GM21619 (cell line): Measurements from ENCODE around the gene S100P.
"Not testable (repeated sequence)": the region's sequence is repeated elsewhere in the genome, so short reads cannot be mapped to it uniquely, and the experiment has no call there.

Experiments used
- ATAC-seq: cut with Tn5 transposase; IDR thresholded peaks from one replicate; pipeline ENCODE4 v1.9.1; 2021; ENCODE audit not compliant: unreplicated experiment

The S100P gene

DNA sequence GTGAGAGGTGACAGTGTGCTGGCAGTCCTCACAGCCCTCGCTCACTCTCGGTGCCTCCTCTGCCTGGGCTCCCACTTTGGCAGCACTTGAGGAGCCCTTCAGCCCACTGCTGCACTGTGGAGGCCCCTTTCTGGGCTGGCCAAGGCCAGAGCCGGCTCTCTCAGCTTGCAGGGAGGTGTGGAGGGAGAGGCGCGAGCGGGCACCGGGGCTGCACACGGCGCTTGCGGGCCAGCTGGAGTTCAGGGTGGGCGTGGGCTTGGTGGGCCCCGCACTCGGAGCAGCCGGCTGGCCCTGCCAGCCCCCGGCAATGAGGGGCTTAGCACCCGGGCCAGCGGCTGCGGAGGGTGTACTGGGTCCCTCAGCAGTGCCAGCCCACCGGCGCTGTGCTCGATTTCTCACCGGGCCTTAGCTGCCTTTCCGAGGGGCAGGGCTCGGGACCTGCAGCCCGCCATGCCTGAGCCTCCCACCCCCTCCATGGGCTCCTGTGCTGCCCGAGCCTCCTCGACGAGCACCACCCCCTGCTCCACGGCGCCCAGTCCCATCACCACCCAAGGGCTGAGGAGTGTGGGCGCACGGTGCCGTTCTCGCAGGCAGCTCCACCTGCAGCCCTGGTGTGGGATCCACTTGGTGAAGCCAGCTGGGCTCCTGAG is 21.0 kb upstream of the S100P start:
- not testable (repeated sequence) for ATAC-seq

DNA sequence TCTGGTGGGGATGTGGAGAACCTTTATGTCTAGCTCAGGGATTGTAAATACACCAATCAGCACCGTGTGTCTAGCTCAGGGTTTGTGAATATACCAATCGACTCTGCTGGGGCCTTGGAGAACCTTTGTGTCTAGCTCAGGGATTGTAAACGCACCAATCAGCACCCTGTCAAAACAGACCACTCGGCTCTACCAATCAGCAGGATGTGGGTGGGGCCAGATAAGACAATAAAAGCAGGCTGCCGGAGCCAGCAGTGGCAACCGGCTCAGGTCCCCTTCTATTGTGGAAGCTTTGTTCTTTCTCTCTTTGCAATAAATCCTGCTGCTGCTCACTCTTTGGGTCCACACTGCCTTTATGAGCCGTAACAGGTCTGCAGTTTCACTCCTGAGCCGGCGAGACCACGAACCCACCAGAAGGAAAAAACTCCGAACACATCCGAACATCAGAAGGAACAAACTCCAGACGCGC is 20.5 kb upstream of the S100P start:
- ATAC-seq, result not testable (repeated sequence)

DNA sequence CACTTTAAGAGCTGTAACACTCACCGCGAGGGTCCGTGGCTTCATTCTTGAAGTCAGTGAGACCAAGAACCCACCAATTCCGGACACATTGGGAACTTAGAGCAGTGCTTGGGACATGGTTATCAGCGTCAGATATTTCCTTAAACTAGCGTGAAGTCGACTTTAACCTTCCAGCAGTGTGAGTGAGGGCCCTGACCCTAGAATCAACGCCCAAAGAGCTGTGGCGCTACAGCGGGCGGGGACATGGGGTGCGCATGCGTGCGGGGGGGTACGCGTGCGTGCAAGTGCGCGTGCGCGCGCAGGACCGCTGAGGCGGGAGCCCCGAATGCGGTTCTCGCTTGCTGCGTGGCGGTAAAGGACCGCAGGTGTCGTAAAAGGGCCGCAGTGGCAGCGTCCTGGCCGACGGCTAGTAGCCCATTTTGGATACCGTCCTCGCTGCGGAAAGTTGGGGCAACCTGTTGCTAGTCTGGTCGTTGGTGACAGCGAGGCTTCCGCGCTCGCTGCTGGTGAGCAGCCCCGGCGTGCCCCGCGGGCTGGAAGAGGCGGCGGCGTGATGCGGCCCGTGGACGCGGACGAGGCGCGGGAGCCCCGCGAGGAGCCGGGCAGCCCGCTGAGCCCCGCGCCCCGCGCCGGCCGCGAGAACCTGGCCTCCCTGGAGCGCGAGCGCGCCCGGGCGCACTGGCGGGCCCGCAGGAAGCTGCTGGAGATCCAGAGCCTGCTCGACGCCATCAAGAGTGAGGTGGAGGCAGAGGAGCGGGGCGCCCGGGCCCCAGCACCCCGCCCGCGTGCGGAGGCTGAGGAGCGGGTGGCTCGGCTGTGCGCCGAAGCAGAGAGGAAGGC is 19.8 kb upstream of the S100P start:
- peak; percentile 77 for ATAC-seq

- ATAC-seq, result peak; percentile 35
Observed at GRCh38 chr4:6674500-6675149, 19.1 kb upstream of the S100P start.

DNA sequence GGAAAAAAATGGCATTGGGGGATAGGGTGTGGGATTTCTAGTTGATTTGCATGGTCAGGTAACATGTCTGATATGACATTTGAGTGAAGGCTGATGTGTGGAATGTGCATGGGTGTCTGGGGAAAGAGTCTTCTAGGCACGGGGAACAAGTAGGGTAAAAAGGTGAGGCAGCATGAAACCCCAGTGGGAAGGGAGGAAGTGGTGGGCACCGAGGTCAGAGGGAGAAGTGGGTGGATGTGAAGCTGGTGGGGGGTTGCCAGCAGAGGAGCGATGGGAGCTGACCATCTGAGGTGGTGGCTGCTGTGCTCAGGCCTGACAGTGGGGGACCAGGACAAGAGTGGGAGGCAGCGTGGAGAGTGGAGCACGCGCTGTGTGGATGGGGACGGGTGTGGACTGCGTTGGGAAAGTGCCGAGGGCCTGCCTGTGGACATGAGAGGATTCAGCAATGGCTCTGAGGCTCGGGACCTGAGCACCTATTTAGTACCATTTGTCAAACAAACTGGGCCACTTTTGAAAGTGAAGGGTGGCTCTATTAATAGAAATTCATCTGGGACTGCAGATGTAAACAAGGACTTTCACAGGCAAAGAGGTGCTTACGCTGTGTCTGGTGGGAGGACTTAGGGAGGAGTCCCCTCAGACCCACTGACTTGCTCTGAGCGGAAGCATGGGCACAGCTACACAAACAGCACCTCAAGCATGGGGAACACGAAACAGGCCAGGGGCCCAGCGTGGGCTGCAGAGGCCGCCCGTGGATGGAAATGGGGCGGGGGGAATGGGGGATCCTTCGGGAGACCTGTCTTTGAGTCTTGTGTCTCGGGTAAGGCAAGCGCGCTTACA is 16.7 kb upstream of the S100P start:
- ATAC-seq, result no peak

- no peak for ATAC-seq
Observed at GRCh38 chr4:6680372-6681034, 13.2 kb upstream of the S100P start.

DNA sequence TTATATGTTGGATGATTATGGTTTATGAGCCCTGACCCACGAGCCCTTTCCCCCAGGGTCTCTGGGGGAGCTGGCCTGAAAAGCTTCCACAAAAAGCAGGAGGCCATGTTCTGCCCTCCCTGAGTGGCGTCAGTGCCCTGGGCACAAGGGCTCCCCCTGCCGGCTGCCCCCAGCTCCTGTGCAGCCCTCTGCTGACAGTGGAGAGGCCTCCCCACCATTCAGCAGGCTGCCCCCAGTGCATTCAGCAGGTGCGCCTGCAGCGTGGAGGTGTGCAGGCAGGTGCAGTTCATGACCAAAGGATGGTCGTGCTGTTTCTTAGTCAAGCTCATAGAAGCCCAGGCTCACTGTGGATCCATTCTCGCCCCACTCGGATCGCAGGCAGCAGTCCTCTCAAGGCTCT is 12.5 kb upstream of the S100P start:
- ATAC-seq, result no peak

GRCh38 chr4:6682862-6683590 is 10.7 kb upstream of the S100P start:
- ATAC-seq, result no peak

- ATAC-seq, result no peak
Observed at GRCh38 chr4:6684656-6685055, 9.0 kb upstream of the S100P start.

DNA sequence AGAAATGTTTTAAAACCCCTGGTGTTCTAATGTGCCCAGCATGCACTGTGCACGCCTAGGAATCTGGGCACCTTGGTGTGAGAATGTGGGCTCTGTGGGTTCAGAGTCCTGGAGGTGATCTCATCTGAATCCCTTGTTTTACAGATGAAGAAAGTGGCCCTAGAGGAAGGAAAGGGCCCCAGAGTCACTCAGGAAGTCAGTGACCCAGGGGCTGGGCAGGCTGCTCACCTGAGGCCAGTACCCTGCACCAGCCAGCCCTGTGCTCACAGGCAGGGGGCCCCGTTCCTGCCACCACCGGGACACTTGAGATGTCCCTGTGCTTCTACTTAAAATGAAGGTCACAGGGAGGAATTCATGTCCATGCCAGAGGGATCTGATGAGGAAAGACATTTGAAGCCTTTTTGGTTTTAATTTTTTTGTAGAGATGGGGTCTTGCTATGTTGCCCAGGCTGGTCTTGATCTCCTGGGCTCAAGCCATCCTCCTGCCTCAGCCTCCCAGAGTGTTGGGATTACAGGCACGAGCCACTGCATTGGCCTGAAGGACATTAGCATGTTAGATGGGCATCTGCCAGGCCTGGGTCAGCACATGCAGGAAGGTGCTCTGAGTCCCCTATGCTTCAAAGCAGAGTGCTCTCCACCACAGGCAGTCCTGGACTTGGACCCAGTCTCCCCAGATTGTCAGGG is 7.4 kb upstream of the S100P start:
- ATAC-seq, result no peak

DNA sequence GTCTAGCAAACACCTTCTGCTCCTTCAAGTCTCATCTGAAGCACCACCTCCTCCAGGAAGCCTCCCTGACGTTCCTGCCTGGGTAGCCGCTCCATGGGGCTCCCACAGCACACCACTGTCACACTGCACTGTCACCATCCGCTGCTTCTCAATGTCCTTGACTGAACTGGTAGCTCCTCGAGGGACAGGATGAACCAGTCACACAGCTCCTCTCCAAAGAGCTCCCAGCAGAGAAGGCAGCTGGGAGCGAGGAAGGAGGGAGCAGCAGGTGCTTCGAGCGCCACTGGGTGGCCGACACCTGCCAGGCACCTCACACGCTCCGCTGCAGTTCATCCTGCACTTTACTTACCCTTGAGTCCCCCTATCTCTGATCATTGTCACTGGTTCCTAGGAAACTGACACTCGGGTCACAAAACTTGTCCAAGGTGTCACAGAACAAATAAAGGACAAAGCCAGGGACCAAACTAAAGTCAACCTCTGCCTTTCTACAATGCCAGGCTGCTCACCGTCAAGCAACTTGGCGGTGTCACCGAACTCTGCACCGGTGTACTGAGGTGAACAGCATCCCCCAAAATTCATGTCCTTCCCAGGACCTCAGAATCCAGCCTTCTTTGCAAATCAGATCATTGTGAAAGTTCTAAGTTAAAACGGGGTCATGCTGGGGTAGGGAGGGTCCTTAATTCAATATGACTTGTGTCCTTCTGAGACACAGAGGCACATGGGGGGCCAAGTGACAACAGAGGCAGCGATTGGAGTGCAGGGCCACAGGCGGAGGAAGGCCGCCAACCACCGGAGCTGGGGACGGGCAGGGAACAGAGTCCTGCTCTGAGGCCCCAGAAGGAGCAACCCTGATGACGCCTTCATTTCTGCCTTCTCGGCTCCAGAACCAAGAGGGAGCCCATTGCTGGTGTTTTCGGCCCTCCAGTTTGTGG is 5.5 kb upstream of the S100P start:
- no peak for ATAC-seq

DNA sequence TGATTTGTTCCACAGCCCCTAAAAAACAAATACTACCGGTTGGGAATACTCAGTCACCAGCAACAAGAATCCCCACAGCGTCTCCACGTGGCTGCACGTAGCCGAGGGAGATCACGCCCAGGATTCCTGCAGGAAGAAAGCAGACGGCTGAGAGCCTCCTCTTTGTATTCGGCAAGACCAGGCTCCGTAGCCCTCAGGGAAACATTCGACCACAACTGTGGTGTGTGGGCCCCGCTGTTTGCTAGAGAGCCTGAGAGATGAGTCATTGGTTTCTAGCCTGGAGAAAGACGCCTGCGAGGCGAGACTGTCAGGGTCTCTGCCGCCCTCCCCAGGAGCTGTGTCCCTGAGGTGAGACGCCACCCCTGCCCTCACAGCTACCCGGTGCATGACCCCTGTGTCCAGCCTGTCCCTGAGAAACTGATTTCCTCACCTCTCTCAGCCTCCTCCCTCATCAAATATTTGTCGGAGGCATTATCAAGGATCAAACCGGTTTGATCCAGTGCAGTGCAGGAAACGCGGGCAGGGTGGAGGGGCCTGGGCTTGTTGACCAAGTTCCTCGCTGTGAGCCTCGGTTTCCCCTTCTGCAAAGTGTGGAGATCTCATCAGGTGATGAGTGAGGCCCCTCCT is 4.7 kb upstream of the S100P start:
- ATAC-seq, result peak; percentile 94

- no peak for ATAC-seq
Observed at GRCh38 chr4:6689506-6689960, 4.1 kb upstream of the S100P start.

- ATAC-seq, result no peak
Observed at GRCh38 chr4:6692379-6692778, 1.3 kb upstream of the S100P start.

GRCh38 chr4:6692806-6693205 is 872 bp upstream of the S100P start:
- ATAC-seq, result no peak

GRCh38 chr4:6694177-6694901 is 661 bp downstream of the S100P start:
- ATAC-seq, result no peak
